Left cardiac atrium (tissue), 4 donors: ENCODE measurements around the gene VRK1. TPM values are rescaled to one million over a fixed set of nuclear protein-coding genes. Genes with fewer than 3 reads are reported as not detected.
A peak's percentile ranks its signal among the peaks of the same experiment; 100 is the strongest.

ENCODE experiments used
- ATAC-seq, 2 donors: fragments of 200-7000 bp; cut with Tn5 transposase; one replicate each; pipeline ENCODE4 v1.9.1; 2020; ENCODE audit warnings: mild to moderate bottlenecking in 2 of 2, moderate library complexity in 2 of 2
- DNase-seq: peaks from one replicate; pipeline ENCODE4 v3.0.0-alpha.2; 2020
- intact Hi-C, 2 donors: fragments of 100-400 bp; cut with DNase I; formaldehyde crosslinking; loops; one replicate each; pipeline versions ENCODE4 v1.14.1 to v1.15.1; 2022 to 2023
- total RNA-seq, 2 donors: library from RNA; stranded (reverse); fragmentation: NEBNext Ultra II Directional; extraction: Animal tissue kit (Norgen Biotek cat#: 25700); gene quantifications; one replicate each; pipeline ENCODE4 v1.2.1, GENCODE V29; 2021
- donor health status: DM: no; HTN: yes; CAD: no.
- donor health status: DM: no; HTN: yes; CAD: no; lungs with severe emphysema.
- donor health status: DM: yes; HTN: yes; CAD: no.
- donor health status: Dilated cardiomyopathy.

VRK1 gene
- total RNA-seq, 2 donors from 2014 or later = 6.5 to 7.5 TPM

GRCh38 chr14:96904201-96904600, 107.0 kb downstream of the VRK1 start:
- DNase-seq (no peak), ATAC-seq (no peak)
- intact Hi-C loops = no loop called here

DNA sequence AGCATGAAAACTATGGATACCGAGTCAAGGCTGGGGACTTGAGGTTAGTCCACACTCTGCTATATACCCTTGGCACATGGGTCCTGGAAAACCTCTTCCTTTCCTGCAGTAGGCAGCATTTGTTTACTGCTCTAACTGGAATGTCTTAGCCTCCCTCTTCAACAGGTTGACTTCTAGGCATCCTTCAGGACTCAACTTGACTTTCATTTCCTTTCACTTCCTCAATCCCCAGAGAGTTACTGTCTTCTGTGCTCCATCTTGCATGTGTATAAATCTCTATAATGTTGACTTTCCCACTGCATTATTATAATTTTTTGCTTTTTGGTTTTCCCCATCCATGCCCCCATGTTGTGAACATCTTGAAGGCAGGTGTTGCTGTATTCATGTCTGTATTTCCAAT, 107.9 kb downstream of the VRK1 start:
- DNase-seq (no peak), ATAC-seq (no peak)
- intact Hi-C loops = no loop called here

GRCh38 chr14:96905825-96906224, 108.6 kb downstream of the VRK1 start:
- ATAC-seq (peak in 1 of 2 donors; percentile 93), DNase-seq (no peak)

DNA sequence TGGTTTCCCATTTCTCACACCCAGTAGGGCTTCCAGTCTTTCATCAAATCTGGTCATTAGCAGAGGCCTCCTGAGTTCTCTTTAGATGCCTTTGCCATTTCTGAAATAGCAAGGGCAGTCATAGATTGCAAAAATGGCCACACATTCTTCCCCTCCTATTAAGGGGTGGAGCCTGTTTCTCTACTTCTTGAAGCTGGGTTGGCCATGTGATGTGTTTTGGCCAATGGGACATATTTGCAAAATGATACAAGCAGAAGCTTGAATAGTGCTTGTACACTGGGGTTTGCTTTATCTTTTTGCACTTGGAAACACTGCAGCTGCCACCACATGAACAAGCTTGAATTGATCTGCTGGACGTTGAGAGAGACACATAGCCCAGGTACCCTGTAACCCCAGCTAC, 109.3 kb downstream of the VRK1 start:
- no peak for ATAC-seq

More at GRCh38 chr14:96905825-96906224, 108.6 kb downstream of the VRK1 start:
- intact Hi-C loops = no loop called here

GRCh38 chr14:96909841-96910364, 112.7 kb downstream of the VRK1 start:
- intact Hi-C loops = no loop called here
- no peak for DNase-seq

More for the DNA sequence above, 109.3 kb downstream of the VRK1 start:
- intact Hi-C loops = no loop called here
- DNase-seq = no peak

DNA sequence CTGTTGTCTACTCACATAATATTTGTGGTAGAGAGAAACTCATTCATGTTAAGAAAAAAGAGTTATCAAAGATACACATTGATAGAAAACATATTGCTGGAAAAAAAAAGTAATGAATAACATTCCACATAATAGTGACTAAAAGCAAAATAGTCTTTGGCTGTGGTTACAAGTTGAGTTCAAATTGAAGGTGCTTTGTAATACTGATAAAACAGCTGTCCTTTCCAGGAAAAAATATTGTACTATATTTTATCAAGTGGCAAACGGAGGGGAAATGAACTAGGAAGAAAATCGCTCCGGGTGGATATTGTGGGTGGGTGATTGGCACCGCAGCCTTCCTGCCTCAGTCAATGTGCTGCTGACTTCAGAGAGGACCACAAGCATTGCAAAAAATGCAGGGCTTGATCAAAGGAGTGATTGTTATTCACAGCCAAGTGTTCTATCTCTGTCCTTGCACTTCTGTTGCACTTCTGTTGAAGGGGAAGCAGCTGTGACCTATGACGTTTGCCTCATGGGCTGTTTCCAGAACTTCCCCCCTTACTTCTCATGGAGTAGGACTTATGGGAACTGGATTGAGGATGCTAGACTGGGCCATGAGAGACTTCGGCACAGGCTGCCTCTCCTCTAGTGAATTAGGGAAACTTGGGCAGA, 114.4 kb downstream of the VRK1 start:
- no peak for DNase-seq
- intact Hi-C loops = no loop called here
- ATAC-seq = no peak

More at GRCh38 chr14:96909841-96910364, 112.7 kb downstream of the VRK1 start:
- no peak for ATAC-seq

GRCh38 chr14:96914571-96915128, 117.5 kb downstream of the VRK1 start:
- intact Hi-C loops = no loop called here
- ATAC-seq (peak in 1 of 2 donors; percentile 55), DNase-seq (no peak)

- no peak for DNase-seq
- ATAC-seq = no peak
- intact Hi-C loops = no loop called here
Measured at GRCh38 chr14:96915478-96915877, 118.3 kb downstream of the VRK1 start.

- intact Hi-C loops = no loop called here
- ATAC-seq (no peak), DNase-seq (no peak)
Measured at GRCh38 chr14:96916751-96917150, 119.6 kb downstream of the VRK1 start.

GRCh38 chr14:96917442-96917963, 120.3 kb downstream of the VRK1 start:
- intact Hi-C loops = no loop called here
- ATAC-seq (no peak), DNase-seq (no peak)

DNA sequence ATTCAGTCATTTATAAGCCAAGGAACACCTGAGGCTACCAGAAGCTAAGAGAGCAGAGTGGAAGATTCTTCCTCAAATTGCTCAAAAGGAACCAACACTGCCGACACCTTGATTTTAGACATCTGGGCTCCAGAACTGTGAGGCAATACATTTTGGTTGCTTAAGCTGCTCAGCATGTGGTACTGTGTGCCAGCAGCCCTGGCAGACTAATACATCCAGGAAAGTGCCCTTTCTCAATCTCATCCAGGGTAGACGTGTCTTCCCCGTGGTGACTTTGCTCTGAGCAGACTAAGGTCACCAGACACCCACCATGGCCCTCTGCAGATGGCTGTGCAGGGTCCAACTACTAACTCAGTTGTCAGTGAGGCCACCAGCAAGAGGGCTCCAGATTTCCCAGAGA, 122.8 kb downstream of the VRK1 start:
- ATAC-seq (peak in 1 of 2 donors; percentile 83), DNase-seq (no peak)
- intact Hi-C loops = no loop called here

DNA sequence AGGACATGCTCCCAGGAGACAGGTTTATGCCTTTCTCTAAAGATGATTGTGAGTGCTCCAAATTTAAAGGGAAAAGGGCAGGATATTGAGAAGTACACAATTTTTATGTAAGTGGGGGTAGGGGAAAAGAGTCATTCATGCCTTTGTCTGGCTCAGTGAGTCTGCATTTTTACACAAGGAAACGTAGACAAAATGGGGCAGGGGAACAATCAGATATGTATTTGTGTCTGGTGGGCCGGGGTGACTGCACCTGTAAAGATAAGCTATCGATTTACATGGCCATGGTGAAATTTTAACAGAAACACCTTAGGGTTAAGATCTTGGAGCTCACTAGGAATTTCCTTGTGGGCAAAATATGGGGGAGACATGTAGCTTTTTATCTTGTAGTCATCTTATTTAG, 123.6 kb downstream of the VRK1 start:
- ATAC-seq (no peak), DNase-seq (no peak)
- intact Hi-C loops = no loop called here

DNA sequence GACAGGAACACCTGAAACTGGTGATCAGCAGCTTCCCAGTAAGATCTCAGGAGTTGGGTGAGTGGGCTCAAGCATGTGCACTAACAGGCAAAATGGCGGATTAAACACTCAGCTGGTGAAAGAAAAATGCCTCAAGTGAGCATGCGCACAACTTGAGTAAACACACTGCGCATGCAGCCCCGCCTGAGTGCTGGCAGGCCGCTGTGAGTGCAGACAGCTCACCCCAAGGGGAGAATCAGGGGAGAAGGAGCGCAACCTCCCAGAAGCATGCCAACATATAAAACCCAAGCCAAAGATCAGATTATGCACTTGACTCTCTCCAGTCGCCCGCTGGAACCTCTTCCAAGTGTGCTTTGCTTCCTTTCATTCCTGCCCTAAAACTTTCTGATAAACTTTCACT, 125.8 kb downstream of the VRK1 start:
- DNase-seq = no peak
- ATAC-seq = peak in 1 of 2 donors; percentile 69

DNA sequence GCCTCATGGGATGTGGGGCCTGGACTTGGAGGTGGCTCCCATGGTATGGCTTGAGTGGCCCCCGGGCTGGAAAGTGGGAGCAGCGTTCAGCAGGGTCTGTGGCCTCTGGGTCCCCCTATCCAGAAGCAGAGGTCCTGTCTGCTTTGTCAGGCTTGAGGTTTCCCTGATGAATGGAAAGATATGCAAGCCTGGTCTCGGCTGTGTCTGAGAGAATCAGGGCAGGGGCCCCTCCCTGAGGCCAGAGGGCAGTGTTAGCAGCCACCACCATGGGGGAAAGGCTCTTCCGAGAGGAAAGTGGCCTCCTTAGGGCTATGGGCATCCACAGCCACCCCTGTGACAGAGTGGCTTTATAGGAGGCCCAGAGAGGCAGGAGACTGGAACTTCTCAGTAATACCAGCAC, 128.2 kb downstream of the VRK1 start:
- ATAC-seq (no peak), DNase-seq (no peak)

More for the DNA sequence above, 125.8 kb downstream of the VRK1 start:
- intact Hi-C loops = no loop called here

GRCh38 chr14:96926001-96926400, 128.8 kb downstream of the VRK1 start:
- DNase-seq (no peak), ATAC-seq (no peak)
- intact Hi-C loops = no loop called here

More for the DNA sequence above, 128.2 kb downstream of the VRK1 start:
- intact Hi-C loops = no loop called here

GRCh38 chr14:96928779-96929380, 131.7 kb downstream of the VRK1 start:
- intact Hi-C loops = no loop called here
- ATAC-seq (no peak), DNase-seq (no peak)

DNA sequence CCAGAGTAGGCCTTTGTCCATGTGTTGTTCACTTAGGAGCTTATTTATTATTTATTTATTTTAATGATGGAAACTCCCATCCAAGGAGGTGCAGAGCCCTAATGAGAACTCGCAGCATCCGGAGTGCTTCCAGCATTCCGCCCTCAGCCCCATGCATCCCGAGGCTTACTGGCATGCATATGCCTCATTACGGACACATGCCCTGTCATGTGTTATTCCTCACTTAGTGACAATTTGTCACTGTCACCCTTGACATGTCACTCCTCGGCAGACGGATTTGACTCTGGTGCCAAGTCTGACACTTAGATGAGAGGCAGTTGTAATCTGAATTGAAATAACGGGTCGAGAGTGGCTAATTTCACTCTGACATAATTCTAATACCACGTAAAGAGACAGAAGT, 132.8 kb downstream of the VRK1 start:
- ATAC-seq (peak; percentile 91), DNase-seq (peak; percentile 46)
- intact Hi-C loops = no loop called here

DNA sequence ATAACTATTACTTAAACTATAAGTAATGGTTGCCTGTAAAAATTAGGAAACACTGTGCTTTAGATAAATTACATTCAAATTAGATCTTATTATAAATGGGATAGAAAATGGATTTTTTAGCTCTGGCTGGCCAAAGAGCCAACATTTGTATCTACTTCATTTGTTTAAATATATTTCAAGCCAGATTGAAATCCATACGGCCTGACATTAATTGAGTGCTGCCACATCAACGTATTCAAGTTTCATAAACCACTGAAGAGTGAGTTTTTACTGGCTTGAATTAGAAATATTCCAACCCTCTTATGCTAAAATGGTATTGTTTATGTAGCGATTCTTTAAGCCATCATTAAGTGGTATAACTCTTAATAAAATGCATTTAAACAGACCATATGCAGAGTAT, 133.3 kb downstream of the VRK1 start:
- intact Hi-C loops = no loop called here
- ATAC-seq (no peak), DNase-seq (no peak)
